Transverse colon (tissue), 4 donors: Measurements from ENCODE around the gene SLC24A4.

ENCODE experiments used
- CTCF ChIP-seq, 5 experiments: fragments of 200-600 bp in 3 of 5; fragments of 450-650 bp in 2 of 5; sonication (generic) in 3 of 5; IDR thresholded peaks; 1 replicate in 2 of 5; 2 replicates in 3 of 5; pipeline ENCODE4 v1.5.1; 2016 to 2017; ENCODE audit warnings: antibody characterized with exemption in 5 of 5, inconsistent platforms in 3 of 5, mild to moderate bottlenecking in 2 of 5, moderate library complexity in 1 of 5
- EP300 ChIP-seq: sonication (generic); formaldehyde crosslinking; IDR thresholded peaks from one replicate; pipeline ENCODE4 v1.6.1; 2017; ENCODE audit warnings: antibody characterized with exemption, low read depth
- POLR2AphosphoS5 ChIP-seq, 3 donors: sonication (generic); formaldehyde crosslinking; IDR thresholded peaks; one replicate each; pipeline ENCODE4 v1.6.1; 2016; ENCODE audit warnings: antibody characterized with exemption in 3 of 3

- TF ChIP-seq EP300 (no peak), POLR2AphosphoS5 (IDR thresholded peaks at IDR 0.05) (no peak), CTCF (IDR thresholded peaks at IDR 0.05) (peak in 2 of 5 experiments; percentile 21 to 22)
Observed at GRCh38 chr14:92382677-92383076, 59.7 kb downstream of the SLC24A4 start.
